ENCODE results near the gene RND1.
A peak's percentile ranks its signal among the peaks of the same experiment; 100 is the strongest.
"Not testable (repeated sequence)": the region's sequence is repeated elsewhere in the genome, so short reads cannot be mapped to it uniquely, and the experiment has no call there.

RND1 gene

GRCh38 chr12:48869191-48869590 is 3.5 kb upstream of the RND1 start:
- H3K4me3 ChIP-seq (ENCODE audit: low read depth, low read length) = no peak overlapping the region
- DNase-seq (ENCODE audit: low read depth) = no peak

DNA sequence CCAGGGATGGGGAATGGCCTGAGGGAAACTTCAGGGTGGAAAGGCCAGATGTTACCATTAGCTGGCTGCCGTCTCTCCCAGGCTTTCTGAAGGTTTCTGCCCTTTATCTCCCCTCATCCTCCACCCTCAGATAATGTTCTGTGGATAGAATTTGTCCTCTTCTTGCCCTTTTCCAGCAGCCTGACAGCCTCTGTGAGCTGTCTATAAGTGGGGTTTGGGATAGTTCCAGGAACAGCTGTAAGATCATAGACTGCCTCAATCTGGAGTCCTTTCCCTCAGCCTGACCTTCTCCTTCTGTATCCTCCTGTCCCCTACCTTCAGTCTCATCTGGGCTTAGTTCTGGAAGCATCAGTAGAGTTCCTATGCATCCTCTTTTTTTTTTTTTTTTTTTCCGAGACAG is 2.8 kb upstream of the RND1 start:
- H3K4me3 ChIP-seq (ENCODE audit: low read depth, low read length) = no peak overlapping the region
- no peak for DNase-seq (ENCODE audit: low read depth)
- TF ChIP-seq CTCF (IDR thresholded peaks at IDR 0.05; ENCODE audit: insufficient read depth, low read depth, low read length, missing control alignments) = no peak

More at GRCh38 chr12:48869191-48869590, 3.5 kb upstream of the RND1 start:
- no peak for TF ChIP-seq CTCF (IDR thresholded peaks at IDR 0.05; ENCODE audit: insufficient read depth, low read depth, low read length, missing control alignments)

GRCh38 chr12:48866052-48866711 is 512 bp upstream of the RND1 start:
- no peak for TF ChIP-seq CTCF (IDR thresholded peaks at IDR 0.05; ENCODE audit: insufficient read depth, low read depth, low read length, missing control alignments)
- no peak for DNase-seq (ENCODE audit: low read depth)
- H3K4me3 ChIP-seq (ENCODE audit: low read depth, low read length) = peak overlapping the region; percentile 74

DNA sequence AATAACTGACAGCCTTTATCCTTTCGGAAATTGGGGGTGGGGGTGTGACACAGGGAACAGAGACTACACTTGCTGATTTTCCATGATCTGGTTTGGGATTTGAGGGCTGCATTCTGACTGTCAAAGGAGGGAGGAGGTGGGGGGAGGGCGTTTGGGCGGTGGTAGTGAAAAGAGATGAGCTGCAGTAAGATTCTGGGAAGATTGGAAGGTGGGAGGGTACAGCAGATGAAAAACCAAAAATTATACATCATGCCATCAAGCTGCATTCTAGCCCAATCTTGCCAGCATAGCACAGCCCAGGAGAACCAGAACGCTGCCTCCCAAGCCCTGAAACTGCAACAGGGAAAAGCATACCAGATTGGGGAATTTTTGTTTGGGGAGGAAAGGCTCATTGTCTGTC is 2.4 kb downstream of the RND1 start:
- TF ChIP-seq CTCF (IDR thresholded peaks at IDR 0.05; ENCODE audit: insufficient read depth, low read depth, low read length, missing control alignments) = no peak
- DNase-seq (ENCODE audit: low read depth) = no peak
- no peak overlapping the region for H3K4me3 ChIP-seq (ENCODE audit: low read depth, low read length)

DNA sequence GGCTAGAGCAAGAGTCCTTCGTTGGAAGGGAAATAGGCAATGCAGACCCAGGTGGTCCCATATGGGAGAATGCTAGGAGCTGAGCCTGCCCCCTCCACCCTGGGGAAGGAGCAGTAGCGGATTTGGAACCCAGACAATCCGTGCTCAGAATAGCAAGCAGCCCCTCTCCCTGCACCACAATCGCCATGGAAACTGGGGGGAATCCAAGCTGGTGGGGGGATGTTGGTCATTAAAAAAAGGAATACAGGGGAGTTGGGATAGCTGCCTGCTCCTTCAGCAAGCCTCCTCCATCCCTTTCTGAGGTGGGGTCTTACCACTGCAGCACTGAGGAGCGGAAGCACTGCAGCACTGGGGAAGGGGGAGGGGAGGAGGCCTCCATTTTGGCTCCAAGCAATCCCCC is 2.9 kb downstream of the RND1 start:
- no peak for TF ChIP-seq CTCF (IDR thresholded peaks at IDR 0.05; ENCODE audit: insufficient read depth, low read depth, low read length, missing control alignments)
- no peak for DNase-seq (ENCODE audit: low read depth)
- H3K4me3 ChIP-seq (ENCODE audit: low read depth, low read length) = no peak overlapping the region

- no peak overlapping the region for H3K4me3 ChIP-seq (ENCODE audit: low read depth, low read length)
- TF ChIP-seq CTCF (IDR thresholded peaks at IDR 0.05; ENCODE audit: insufficient read depth, low read depth, low read length, missing control alignments) = no peak
- DNase-seq (ENCODE audit: low read depth) = no peak
Observed at GRCh38 chr12:48861111-48861510, 4.6 kb downstream of the RND1 start.

GRCh38 chr12:48860236-48860635 is 5.4 kb downstream of the RND1 start:
- DNase-seq (ENCODE audit: low read depth); H3K4me3 ChIP-seq (ENCODE audit: low read depth, low read length): not testable (repeated sequence)

Data from GM12865 (cell line).